Measurements from ENCODE around the gene DNHD1. TPM values are rescaled to one million over a fixed set of nuclear protein-coding genes. Genes with fewer than 3 reads are reported as not detected.

DNHD1 gene
- total RNA-seq (2014; rRNA removed; shearing (Covaris generic)), result 12.2 and 12.9 TPM in 2 replicates

DNA sequence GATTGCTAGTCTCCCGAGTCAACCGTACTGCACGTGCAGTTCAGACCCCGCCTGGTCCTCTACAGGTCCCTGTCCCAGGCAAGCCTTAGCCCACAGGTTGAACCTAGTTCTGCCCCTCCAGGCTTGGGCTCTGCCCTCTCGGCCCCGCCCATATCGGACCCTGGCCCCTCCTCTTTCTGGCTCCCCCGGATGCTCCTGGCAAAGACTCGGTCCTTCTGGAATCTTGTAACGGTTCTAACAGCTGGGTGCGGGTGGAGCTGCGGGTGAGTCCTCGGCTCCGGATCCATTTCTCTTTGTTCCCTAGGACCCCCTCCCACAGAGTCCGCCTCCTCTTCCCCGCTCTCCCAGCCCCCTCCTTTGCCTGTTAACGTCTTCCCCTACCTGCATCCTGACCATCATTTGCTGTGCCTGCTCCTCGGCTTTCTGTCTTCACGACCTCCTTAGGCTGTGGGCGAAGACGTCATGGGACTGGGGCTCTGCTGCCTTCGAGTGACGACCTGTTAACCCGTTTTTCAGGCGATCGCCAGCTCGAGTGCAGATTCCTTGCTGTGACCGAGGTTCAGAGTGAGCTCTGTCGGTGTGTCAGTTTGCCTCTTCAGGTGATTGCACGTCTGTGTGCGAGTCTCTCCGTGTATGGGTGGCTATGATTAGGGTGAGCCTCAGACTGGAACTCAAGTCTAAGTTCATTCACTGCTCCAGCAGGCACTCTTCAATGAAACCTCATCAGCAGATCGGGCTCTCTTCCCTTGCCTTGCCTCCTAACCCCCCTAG, at the start of gene DNHD1:
DNHD1 (plus strand) TSS at position 212 of the 771 bp plus-strand sequence. CDS start 936 bp downstream, outside the sequence.

DNA sequence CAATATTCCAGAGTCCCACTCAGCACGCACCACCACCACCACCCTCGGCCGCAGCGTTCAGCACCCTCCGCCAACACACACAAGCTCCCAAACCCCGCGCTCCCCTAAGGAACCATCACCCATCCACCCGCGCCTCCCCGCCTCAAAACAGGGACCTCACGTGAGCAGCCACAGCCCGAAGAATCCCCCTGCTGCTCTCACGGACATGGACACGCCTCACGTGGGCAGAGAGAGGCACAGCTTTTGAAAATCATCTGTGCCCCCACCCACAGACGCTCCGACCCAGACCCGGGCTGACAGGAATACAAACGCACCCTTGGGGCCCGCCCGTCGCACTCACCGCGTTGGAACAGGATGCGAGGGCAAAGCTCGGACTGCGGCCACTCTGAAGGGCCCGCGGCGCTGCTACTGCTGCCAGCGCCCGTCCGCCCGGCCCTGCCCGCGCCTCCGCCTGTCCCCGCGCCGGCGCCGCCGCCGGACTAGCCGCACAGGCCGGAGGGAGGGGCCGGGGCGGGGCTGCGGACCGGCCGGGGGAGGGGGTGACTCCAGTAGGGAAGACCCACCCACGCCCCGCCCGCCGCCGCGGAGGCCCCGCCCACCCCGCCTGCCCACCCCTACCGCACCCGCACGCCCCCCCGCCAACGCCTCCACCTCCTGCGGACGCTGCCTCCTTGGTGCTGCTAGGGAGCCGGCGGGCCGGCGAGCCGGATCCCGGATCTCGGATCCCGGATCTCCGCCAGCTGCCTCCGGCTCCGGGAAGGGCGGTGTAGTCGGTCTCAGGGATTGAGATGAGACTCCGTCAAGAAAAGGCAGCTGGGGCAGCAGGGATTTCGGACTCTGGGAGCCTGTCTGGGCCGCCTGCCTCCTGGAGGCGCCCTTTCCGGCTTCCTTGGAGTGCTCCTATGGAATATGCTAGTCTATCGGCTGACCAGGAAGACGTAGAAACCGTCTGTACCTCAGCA, 23.3 kb upstream of the DNHD1 start, which contains the start of gene TRIM3:
TRIM3 (minus strand) TSS at position 491 of the 962 bp plus-strand sequence. CDS start 8,246 bp downstream, outside the sequence.

GRCh38 chr11:6481012-6481923, 15.8 kb upstream of the DNHD1 start, which contains the start of the genes ARFIP2 and TIMM10B:
Gene ARFIP2, minus strand, starts transcription at chr11:6481331. Its CDS starts 910 bp downstream, at chr11:6480421.
Gene TIMM10B, plus strand, starts transcription at chr11:6481501. Its CDS starts 16 bp downstream, at chr11:6481517.

DNA sequence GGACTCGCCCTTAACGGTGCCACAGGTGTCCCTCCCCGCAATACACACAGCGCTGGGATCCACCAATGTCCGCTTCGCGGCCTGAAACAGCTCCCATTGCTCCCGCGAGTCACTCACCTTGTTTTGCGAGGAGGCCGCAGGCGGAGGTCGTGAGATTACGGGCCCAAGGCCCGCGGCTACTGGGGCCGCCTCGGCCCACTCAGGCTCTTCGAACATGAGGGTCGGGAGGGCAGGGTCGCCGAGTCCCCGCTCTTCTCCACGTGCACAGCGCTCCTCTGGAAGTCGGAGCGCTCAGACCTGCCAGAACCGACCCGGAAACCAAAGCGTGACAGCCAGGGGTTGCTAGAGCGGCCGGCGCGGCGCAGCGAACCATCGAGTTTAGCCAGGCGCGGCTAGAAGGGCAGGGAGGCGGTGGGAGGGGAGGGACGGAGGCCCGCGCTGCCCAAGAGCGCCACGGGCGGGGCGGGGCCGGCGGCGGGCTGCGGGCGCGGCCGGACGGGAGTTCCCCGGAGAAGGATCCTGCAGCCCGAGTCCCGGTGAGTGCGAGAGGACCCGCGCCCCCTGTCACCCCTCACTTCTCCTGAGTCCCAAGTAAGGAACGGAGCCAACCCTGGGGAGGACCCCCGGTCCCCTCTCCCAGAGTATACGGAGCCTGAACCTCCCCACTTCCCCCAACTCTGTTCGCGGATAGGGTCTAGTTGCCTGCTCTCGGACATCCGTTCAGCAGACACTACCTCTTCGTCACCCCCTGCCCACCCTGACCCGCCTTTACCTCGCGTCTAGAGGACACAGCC, 106.4 kb downstream of the DNHD1 start, which contains the start of the genes ILK and RRP8:
ILK (plus strand) TSS at position 488 of the 794 bp plus-strand sequence. CDS start 498 bp downstream, outside the sequence.
RRP8 (minus strand) TSS at position 330 of the 794 bp plus-strand sequence; CDS start at position 216, 114 bp downstream.

GRCh38 chr11:6612213-6613041, 115.3 kb downstream of the DNHD1 start, which contains the start of gene TAF10:
Gene TAF10, minus strand, starts transcription at chr11:6612216. Its CDS starts 27 bp downstream, at chr11:6612189.

GRCh38 chr11:6619004-6619745, 122.1 kb downstream of the DNHD1 start, which contains the start of gene TPP1:
Gene TPP1, minus strand, starts transcription at chr11:6619422. Its CDS starts 22 bp downstream, at chr11:6619400.

Other genes with a start within 250 kb of the DNHD1 start
- gene CCKBR, start 237.4 kb upstream of the DNHD1 start, total RNA-seq (2014; rRNA removed; shearing (Covaris generic)), result not detected in 2 replicates
- gene CAVIN3, start 176.8 kb upstream of the DNHD1 start, total RNA-seq (2014; rRNA removed; shearing (Covaris generic)), result 237 and 269 TPM in 2 replicates
- gene SMPD1, start 106.8 kb upstream of the DNHD1 start, total RNA-seq (2014; rRNA removed; shearing (Covaris generic)), result 10.2 and 10.3 TPM in 2 replicates
- gene APBB1, start 78.2 kb upstream of the DNHD1 start, total RNA-seq (2014; rRNA removed; shearing (Covaris generic)), result 20.5 and 23.3 TPM in 2 replicates
- 0.45 and 0.53 TPM in 2 replicates for gene HPX, start 56.3 kb upstream of the DNHD1 start, total RNA-seq (2014; rRNA removed; shearing (Covaris generic))
- 12.4 TPM in 2 replicates for gene TRIM3, start 23.3 kb upstream of the DNHD1 start, total RNA-seq (2014; rRNA removed; shearing (Covaris generic))
- 72.9 and 85.0 TPM in 2 replicates for gene ARFIP2, start 15.9 kb upstream of the DNHD1 start, total RNA-seq (2014; rRNA removed; shearing (Covaris generic))
- 24.4 and 34.9 TPM in 2 replicates for gene TIMM10B, start 15.8 kb upstream of the DNHD1 start, total RNA-seq (2014; rRNA removed; shearing (Covaris generic))
- gene RRP8, start 106.3 kb downstream of the DNHD1 start, total RNA-seq (2014; rRNA removed; shearing (Covaris generic)), result 14.3 and 18.4 TPM in 2 replicates
- gene ILK, start 106.5 kb downstream of the DNHD1 start, total RNA-seq (2014; rRNA removed; shearing (Covaris generic)), result 64.3 and 66.9 TPM in 2 replicates
- 126 and 155 TPM in 2 replicates for gene TAF10, start 114.9 kb downstream of the DNHD1 start, total RNA-seq (2014; rRNA removed; shearing (Covaris generic))
- gene TPP1, start 122.1 kb downstream of the DNHD1 start, total RNA-seq (2014; rRNA removed; shearing (Covaris generic)), result 11.5 and 14.2 TPM in 2 replicates
- 0.90 and 1.1 TPM in 2 replicates for gene DCHS1, start 158.5 kb downstream of the DNHD1 start, total RNA-seq (2014; rRNA removed; shearing (Covaris generic))
- gene MRPL17, start 186.1 kb downstream of the DNHD1 start, total RNA-seq (2014; rRNA removed; shearing (Covaris generic)), result 74.3 and 78.2 TPM in 2 replicates

All from A375 (cell line).